Esophagus squamous epithelium (tissue), 4 donors: Measurements from ENCODE around the gene PRKCA.

Source experiments
- CTCF ChIP-seq, 6 experiments: fragments of 450-650 bp in 4 of 6; fragments of 200-600 bp in 2 of 6; sonication (generic) in 2 of 6; IDR thresholded peaks; one replicate each; pipeline ENCODE4 v1.5.1; 2016 to 2019; ENCODE audit warnings: antibody characterized with exemption in 6 of 6, mild to moderate bottlenecking in 4 of 6, moderate library complexity in 4 of 6
- POLR2A ChIP-seq, 4 donors: fragments of 450-650 bp; IDR thresholded peaks; one replicate each; pipeline ENCODE4 v1.6.1; 2017; ENCODE audit warnings: antibody characterized with exemption in 4 of 4, mild to moderate bottlenecking in 4 of 4, moderate library complexity in 3 of 4

- TF ChIP-seq POLR2A (IDR thresholded peaks at IDR 0.05) = no peak
- TF ChIP-seq CTCF (IDR thresholded peaks at IDR 0.05) = no peak
Observed at GRCh38 chr17:66720567-66720966, 418.2 kb downstream of the PRKCA start.
